Embryonic facial prominence (tissue), 1 donor: Measurements from ENCODE around the gene HTR5A.
"Not testable (repeated sequence)": the region's sequence is repeated elsewhere in the genome, so short reads cannot be mapped to it uniquely, and the experiment has no call there.

Experiments used
- DNase-seq: peaks from one replicate; pipeline ENCODE4 v3.0.0-alpha.2; 2016; ENCODE audit errors: extremely low spot score

HTR5A gene

GRCh38 chr7:155069992-155070751, at the start of gene HTR5A:
Gene HTR5A, plus strand, starts transcription at chr7:155070324. Its CDS starts 576 bp downstream, at chr7:155070900.
- DNase-seq, result peak; percentile 62

- DNase-seq, result no peak
Observed at GRCh38 chr7:155020996-155021395, 49.1 kb upstream of the HTR5A start.

GRCh38 chr7:155021699-155022145, 48.4 kb upstream of the HTR5A start:
- no peak for DNase-seq

DNA sequence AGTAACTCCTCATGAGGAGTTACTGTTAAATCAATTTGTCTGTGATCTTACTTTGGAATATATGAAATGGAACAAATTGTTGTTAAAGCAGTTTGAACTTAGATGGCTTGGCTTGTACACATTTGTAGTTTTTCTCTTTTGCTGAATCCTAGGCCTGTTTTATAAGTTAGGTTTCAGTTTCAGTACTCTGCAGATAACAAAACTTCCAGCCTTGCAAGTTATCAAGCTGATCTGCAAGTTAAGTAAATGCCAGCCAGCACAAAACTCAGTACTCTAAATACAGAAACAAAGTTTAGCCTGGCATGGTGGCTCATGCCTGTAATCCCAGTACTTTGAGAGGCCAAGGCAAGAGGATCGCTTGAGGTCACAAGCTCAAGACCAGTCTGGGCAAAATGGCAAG, 42.2 kb upstream of the HTR5A start:
- no peak for DNase-seq

DNA sequence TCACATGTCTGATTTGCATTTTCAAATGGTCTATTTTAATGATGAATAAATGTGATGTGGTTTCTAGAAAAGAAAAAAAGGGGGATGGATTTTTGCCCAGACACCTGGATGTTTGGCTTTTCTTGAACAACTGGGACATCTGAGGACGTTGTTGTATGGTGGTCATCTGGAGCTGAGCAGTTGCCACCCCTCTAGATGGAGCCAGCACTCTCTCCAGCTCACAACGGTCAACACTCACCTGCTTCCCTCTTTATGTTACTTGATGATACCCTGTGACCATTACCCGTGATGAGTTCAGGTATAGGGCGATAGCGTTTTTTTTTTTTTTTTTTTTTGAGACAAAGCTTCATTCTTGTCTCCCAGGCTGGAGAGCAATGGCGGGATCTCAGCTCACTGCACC, 37.1 kb upstream of the HTR5A start:
- no peak for DNase-seq

DNA sequence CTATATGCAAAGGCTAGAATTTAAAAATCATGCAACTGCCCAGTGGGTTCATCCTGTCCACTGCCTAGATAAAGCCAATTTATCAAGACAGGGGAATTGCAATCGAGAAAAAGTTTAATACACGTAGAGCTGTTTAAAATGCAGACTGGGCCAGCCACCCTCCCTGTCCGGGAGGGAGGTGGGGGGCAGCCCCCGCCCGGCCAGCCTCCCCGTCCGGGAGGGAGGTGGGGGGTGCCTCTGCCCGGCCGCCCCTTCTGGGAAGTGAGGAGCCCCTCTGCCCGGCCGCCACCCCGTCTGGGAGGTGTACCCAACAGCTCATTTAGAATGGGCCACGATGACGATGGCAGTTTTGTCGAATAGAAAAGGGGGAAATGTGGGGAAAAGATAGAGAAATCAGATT, 35.6 kb upstream of the HTR5A start:
- DNase-seq, result not testable (repeated sequence)

DNA sequence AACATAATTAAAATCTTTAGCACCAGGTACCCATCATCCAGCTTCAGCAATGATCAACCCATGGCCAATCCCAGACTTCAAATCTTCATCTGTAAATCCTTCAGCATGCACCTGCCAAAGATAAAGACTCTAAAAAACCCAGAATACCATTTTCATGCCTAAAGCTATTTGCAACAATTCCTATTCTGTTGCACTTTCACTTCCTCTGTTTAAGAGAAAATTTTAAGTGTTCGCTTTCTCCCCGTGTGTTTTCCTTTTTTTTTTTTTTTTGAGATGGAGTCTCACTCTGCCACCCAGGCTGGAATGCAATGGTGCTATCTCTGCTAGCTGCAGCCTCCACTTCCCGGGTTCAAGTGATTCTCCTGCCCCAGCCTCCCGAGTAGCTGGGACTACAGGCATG, 31.8 kb upstream of the HTR5A start:
- no peak for DNase-seq

- DNase-seq, result no peak
Observed at GRCh38 chr7:155043756-155044155, 26.4 kb upstream of the HTR5A start.

- no peak for DNase-seq
Observed at GRCh38 chr7:155048006-155048405, 22.1 kb upstream of the HTR5A start.

DNA sequence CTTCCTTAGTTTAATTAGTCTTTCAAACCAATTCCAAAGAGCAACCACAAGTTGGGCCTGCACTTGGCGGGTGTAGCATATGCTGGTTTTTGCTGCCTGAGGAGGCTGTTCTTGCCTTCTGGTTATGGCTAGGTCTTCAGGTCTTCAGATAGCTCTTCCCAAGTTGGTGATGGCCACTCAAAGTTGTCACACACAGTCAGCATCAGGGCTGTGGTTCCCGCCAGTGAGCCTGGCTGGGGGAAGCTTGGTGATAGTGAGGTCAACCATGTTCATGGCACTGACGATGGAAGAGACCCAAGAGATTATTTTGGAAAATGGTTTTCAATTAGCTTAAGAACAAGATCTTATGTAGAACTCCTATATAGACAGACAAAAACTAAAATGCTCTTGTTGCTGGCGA, 18.8 kb upstream of the HTR5A start:
- no peak for DNase-seq

- DNase-seq, result no peak
Observed at GRCh38 chr7:155053002-155053401, 17.1 kb upstream of the HTR5A start.

GRCh38 chr7:155054761-155055160, 15.4 kb upstream of the HTR5A start:
- DNase-seq, result no peak

- DNase-seq, result no peak
Observed at GRCh38 chr7:155057076-155057475, 13.0 kb upstream of the HTR5A start.

- no peak for DNase-seq
Observed at GRCh38 chr7:155058896-155059295, 11.2 kb upstream of the HTR5A start.

DNA sequence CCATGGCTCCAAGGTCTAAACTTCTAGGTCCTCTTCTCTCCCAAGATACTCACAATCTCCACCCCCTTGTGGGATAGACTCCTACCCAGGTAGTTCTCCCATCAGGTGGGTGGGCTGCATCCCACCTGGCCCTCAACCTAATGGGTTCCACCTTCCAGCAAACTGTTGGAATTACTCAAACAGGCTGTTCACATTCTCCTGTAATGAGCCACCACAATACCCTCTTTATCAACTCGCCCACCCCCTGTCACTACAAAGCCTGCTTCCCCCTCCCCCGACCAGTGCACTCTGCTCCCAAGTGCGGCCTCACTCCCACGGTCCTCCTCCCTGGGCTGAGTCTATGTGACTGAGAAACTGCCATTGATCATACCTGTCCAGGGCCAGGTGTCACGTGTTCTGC, 10.4 kb upstream of the HTR5A start:
- no peak for DNase-seq

DNA sequence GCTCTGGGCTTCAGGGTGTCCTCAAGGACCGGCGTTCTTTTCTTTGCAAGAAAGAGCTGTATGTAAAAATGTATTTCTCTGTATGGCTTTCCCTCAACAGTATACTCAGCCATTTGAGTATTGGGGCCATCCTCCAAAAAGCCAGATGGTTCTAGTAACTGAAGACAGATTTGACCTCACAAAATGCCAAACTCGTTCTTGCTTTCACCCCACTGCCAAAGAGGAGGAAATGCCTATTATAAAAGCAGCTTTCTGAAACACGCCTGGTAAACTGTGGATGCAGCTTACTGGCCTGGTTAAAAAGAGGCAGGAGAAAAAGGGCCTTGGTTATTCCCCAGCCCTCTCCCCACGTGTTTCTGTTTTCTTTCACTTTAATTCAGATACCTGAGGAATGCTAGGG, 7.7 kb upstream of the HTR5A start:
- no peak for DNase-seq

DNA sequence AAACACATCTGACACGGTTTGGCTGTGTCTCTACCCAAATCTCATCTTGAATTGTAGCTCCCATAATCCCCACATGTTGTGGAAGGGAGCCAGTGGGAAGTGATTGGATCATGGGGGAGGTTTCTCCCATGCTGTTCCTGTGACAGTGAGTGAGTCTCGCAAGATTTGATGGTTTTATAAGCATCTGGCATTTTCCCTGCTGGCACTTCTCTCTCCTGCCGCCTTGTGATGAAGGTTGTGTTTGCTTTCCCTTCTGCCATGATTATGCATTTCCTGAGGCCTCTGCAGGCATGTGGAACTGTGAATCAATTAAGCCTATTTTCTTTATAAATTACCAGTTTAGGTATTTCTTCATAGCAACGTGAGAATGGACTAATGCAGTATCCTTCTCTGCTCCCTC, 5.9 kb upstream of the HTR5A start:
- no peak for DNase-seq

DNA sequence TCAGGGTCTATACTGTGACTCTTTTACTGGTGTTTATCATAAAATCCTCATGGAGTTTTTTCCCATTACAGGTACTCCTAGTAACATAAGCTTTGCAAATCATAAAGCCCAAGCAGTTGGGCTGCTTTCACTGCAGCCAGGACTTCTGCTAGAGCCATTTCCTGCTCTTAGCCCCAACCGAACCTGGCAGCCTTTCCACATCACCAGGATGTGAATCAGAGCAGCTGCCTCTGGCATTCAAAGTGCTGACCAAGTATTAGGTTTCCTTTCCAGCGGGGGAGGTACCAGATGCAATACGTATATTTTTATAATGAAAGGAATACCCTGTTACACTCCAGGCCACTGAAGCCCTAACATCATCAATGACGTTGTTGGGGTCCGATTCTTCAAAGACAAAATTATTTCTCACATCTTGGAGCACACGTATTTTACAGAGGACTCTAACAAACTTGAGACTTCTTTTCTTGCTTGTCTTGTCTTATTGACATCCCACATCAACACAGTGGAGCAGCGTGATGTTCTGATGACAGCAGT, 3.6 kb upstream of the HTR5A start:
- no peak for DNase-seq

DNA sequence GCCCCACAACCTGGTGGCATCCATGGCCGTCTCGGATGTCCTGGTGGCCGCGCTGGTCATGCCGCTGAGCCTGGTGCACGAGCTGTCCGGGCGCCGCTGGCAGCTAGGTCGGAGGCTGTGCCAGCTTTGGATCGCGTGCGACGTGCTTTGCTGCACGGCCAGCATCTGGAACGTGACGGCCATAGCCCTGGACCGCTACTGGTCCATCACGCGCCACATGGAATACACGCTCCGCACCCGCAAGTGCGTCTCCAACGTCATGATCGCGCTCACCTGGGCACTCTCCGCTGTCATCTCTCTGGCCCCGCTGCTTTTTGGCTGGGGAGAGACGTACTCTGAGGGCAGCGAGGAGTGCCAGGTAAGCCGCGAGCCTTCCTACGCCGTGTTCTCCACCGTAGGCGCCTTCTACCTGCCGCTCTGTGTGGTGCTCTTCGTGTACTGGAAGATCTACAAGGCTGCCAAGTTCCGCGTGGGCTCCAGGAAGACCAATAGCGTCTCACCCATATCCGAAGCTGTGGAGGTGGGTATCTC, 1.1 kb downstream of the HTR5A start:
- DNase-seq, result no peak

DNA sequence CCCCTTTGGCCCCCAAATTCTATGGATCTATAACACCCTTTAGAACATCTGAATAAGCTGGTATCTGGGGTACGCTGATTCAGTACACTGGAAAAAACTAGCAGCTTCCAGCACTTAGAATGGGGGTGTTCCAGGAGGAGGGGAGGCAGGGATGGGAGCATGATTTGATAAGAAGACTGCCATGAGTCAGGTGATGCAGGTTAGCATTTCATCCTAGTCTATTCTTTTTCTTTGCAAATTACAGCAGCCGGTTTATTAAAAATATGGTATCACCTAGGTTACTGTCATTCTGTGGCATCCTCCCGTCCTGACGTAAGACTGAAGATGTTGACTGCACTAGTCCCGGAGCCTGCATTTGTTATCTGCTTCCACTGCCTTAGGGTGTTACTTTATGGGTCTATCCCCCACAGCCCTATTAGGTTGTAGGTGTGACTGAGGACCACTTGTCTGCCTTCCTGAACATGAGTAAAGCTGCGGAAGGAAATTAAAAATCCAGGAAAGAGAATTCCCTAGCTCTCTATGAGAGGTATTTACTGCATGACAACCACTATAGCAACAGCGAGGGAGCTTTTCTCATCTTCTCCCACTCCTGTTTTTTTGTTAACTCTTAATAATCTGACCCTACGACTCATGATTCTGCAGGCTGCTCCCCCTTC, 1.9 kb downstream of the HTR5A start:
- no peak for DNase-seq

DNA sequence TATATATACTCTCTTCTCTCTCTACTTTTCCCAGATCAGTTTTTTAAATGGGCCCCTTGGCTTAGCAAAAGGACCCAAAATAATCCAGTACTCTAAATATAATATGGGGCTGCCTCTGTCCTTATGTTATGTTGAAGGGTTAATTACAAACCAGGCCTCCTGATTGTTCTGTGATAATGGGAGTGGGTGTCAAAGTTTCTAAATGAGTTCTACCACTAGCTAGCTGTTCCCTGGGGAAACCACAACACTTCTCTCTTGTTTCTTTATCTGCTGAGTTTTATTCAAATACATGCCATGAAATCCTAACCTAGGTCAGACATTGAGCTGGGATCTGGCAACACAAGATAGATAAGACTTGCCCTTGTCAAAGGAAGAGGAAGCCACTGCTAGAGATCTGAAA, 3.8 kb downstream of the HTR5A start:
- no peak for DNase-seq

DNA sequence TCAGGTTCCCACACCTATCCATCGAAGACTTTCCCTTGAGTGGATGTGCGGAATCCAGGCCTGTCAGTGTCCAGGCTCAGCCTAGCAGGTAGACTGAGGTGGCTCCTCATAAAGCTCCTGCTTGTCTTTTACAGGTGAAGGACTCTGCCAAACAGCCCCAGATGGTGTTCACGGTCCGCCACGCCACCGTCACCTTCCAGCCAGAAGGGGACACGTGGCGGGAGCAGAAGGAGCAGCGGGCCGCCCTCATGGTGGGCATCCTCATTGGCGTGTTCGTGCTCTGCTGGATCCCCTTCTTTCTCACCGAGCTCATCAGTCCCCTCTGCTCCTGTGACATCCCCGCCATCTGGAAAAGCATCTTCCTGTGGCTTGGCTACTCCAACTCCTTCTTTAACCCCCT, 13.9 kb downstream of the HTR5A start:
- no peak for DNase-seq

DNA sequence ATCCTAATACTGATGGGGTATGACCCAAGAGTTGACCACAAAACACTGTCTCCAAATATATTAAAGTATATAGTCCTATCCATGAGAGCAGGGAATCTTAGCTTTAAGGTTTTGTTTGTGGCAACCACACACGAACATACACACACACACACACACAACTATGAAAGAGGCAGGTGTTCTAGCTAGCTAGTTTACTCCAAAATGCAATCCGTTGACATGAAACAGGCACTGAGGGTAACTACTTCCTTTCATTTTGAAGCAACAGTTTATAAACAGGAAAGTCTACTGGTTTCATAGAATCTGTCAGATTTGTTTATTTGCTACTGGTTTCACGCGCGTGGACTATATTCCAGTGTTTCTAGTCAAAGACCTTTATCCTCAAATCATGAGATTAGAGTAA, 14.8 kb downstream of the HTR5A start:
- DNase-seq, result no peak
